Body of pancreas (tissue), 4 donors: ENCODE data around the gene NOP9.

Source experiments
- POLR2A ChIP-seq, 3 donors: fragments of 450-650 bp; IDR thresholded peaks; one replicate each; pipeline ENCODE4 v1.6.1; 2016; ENCODE audit warnings: antibody characterized with exemption in 3 of 3, mild to moderate bottlenecking in 2 of 3
- TF ChIP-seq, protein P1 (sequence below), 7 experiments: fragments of 450-650 bp in 4 of 7; fragments of 200-600 bp in 3 of 7; sonication (generic) in 3 of 7; IDR thresholded peaks; one replicate each; pipeline ENCODE4 v1.5.1; 2016 to 2019; ENCODE audit warnings: antibody characterized with exemption in 7 of 7

DNA sequence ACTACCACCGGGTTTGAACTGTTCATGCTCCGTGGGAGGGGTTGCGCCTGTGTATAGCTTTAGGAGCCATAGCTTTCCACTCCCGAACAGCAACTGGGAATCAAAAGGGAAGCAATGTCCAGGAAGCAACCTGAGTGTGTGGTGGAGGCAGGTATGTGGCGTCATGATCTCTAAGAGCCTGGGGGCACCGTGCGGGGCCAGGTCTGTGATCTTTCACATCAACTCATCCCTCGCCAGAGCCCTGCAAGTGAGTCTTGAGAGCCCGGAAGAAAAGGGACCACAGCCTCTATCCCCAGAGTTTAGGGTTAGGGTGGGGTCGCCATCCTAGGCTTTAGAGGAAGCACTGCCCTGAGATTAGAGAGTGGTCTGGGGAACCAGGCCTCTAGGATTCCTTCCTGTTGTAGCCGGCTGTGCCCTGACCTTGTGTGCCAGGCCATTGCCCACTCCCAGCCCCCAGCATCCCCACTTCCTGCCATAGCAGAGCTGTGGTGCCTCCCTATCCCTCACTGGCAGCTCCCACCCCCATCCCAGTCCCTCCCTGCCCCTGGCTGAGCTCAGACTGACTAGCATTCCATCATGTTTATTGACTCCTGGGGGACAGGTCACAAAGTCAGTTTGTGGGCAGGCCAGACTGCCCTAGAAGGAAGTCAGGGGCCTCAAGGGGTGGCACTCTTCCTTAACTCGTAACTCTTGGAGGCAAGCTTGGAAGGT, 36.0 kb downstream of the NOP9 start:
- TF ChIP-seq, protein P1, sequence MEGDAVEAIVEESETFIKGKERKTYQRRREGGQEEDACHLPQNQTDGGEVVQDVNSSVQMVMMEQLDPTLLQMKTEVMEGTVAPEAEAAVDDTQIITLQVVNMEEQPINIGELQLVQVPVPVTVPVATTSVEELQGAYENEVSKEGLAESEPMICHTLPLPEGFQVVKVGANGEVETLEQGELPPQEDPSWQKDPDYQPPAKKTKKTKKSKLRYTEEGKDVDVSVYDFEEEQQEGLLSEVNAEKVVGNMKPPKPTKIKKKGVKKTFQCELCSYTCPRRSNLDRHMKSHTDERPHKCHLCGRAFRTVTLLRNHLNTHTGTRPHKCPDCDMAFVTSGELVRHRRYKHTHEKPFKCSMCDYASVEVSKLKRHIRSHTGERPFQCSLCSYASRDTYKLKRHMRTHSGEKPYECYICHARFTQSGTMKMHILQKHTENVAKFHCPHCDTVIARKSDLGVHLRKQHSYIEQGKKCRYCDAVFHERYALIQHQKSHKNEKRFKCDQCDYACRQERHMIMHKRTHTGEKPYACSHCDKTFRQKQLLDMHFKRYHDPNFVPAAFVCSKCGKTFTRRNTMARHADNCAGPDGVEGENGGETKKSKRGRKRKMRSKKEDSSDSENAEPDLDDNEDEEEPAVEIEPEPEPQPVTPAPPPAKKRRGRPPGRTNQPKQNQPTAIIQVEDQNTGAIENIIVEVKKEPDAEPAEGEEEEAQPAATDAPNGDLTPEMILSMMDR (IDR thresholded peaks at IDR 0.05): no peak
- no peak for TF ChIP-seq POLR2A (IDR thresholded peaks at IDR 0.05)
